HepG2 (cell line): ENCODE results near the gene MORN3. TPM values are rescaled to one million over a fixed set of nuclear protein-coding genes. Genes with fewer than 3 reads are reported as not detected.

Experiments
- CREM ChIP-seq, 2 experiments: sonication (generic) in 1 of 2; formaldehyde crosslinking in 1 of 2; IDR thresholded peaks; 2 replicates each; pipeline versions ENCODE4 v1.4.0 to v1.6.1; 2016 to 2020; ENCODE audit warnings: antibody characterized with exemption in 1 of 2, mild to moderate bottlenecking in 1 of 2, missing genetic modification reagents in 1 of 2
- CSRNP1 ChIP-seq: sonication (generic); formaldehyde crosslinking; IDR thresholded peaks from 2 replicates; pipeline ENCODE4 v1.8.1; 2023; ENCODE audit warnings: mild to moderate bottlenecking, missing genetic modification reagents
- ELK4 ChIP-seq: sonication (generic); formaldehyde crosslinking; IDR thresholded peaks from 2 replicates; pipeline ENCODE4 v1.9.0; 2021; ENCODE audit warnings: missing genetic modification reagents, borderline replicate concordance
- FOXA1 ChIP-seq, 2 experiments: fragments of 450-650 bp in 1 of 2; sonication (generic) in 1 of 2; formaldehyde crosslinking in 1 of 2; IDR thresholded peaks; 2 replicates each; pipeline versions ENCODE4 v1.4.0 to v1.6.1; 2016 to 2020; ENCODE audit warnings: missing genetic modification reagents in 1 of 2
- HMGXB4 ChIP-seq, 2 experiments: sonication (generic) in 1 of 2; formaldehyde crosslinking in 1 of 2; IDR thresholded peaks; 2 replicates each; pipeline versions ENCODE4 v1.4.0 to v1.6.1; 2018 to 2020; ENCODE audit warnings: missing genetic modification reagents in 2 of 2, borderline replicate concordance in 1 of 2, low read depth in 1 of 2, mild to moderate bottlenecking in 1 of 2, missing biosample characterization in 1 of 2
- HNF1B ChIP-seq: sonication (generic); formaldehyde crosslinking; IDR thresholded peaks from 2 replicates; pipeline ENCODE4 v1.5.1; 2020; ENCODE audit warnings: mild to moderate bottlenecking, moderate library complexity, missing genetic modification reagents
- NFYB ChIP-seq: sonication (generic); formaldehyde crosslinking; IDR thresholded peaks from 2 replicates; pipeline ENCODE4 v1.4.0; 2020; ENCODE audit warnings: missing genetic modification reagents
- RFXAP ChIP-seq: sonication (generic); formaldehyde crosslinking; IDR thresholded peaks from 2 replicates; pipeline ENCODE4 v1.4.0; 2020; ENCODE audit warnings: missing genetic modification reagents, borderline replicate concordance
- YEATS4 ChIP-seq: sonication (generic); formaldehyde crosslinking; IDR thresholded peaks from 2 replicates; pipeline ENCODE4 v1.4.0; 2020; ENCODE audit warnings: missing genetic modification reagents, borderline replicate concordance
- ZFY ChIP-seq: sonication (generic); formaldehyde crosslinking; IDR thresholded peaks from 2 replicates; pipeline ENCODE4 v1.4.0; 2020; ENCODE audit warnings: missing genetic modification reagents
- ZNF432 ChIP-seq: sonication (generic); formaldehyde crosslinking; IDR thresholded peaks from 2 replicates; pipeline ENCODE4 v1.5.0; 2020; ENCODE audit warnings: missing genetic modification reagents, mild to moderate bottlenecking, borderline replicate concordance
- polyA plus RNA-seq, 8 experiments: library from polyadenylated mRNA; depleted of rRNA in 3 of 8; stranded (reverse) in 7 of 8; unstranded in 1 of 8; fragments of >200 nt; fragmentation: Illumina TruSeq in 4 of 8; extraction: Trizol in 4 of 8; gene quantifications; 2 replicates each; pipeline versions ENCODE4 v1.2.1 to v1.2.3, GENCODE V29; 2011 to 2016; ENCODE audit warnings: low read depth in 4 of 8, missing spikeins in 1 of 8, mixed read lengths in 1 of 8; ENCODE audit not compliant: insufficient read depth in 1 of 8
- total RNA-seq, 5 experiments: library from RNA; depleted of rRNA; stranded (reverse); fragments of >200 nt; fragmentation: Illumina TruSeq; extraction: Trizol; gene quantifications; 2 replicates each; pipeline ENCODE4 v1.2.3, GENCODE V29; 2016; ENCODE audit warnings: low read depth in 1 of 5
- TF ChIP-seq, protein P1 (sequence below): sonication (generic); formaldehyde crosslinking; IDR thresholded peaks from 2 replicates; pipeline ENCODE4 v1.4.0; 2020; ENCODE audit warnings: mild to moderate bottlenecking, low read depth, missing genetic modification reagents
- TF ChIP-seq, protein P2 (sequence below): sonication (generic); formaldehyde crosslinking; IDR thresholded peaks from 2 replicates; pipeline ENCODE4 v1.5.0; 2020; ENCODE audit warnings: mild to moderate bottlenecking, missing genetic modification reagents, borderline replicate concordance

MORN3 gene
- total and polyA plus RNA-seq, 2 of the 13 experiments (the other 11 are each of a cell fraction or from before 2014, with no cell fraction given): 1.1 to 2.0 TPM

- TF ChIP-seq CSRNP1 (CRISPR knock-in tag) (no peak), YEATS4 (CRISPR knock-in tag) (peak; percentile 45; the same call in 1 of the 2 replicates), HNF1B (CRISPR knock-in tag) (0 out of 2 replicates have a peak, but pooled peaks have one; percentile 24), CREM (IDR thresholded peaks at IDR 0.05) (no peak; the same call in 1 of the 2 replicates), CREM (CRISPR knock-in tag; IDR thresholded peaks at IDR 0.05) (no peak), ZNF432 (no peak), RFXAP (CRISPR knock-in tag) (peak; percentile 38; the same call in 1 of the 2 replicates), ELK4 (CRISPR knock-in tag) (no peak), FOXA1 (IDR thresholded peaks at IDR 0.05) (no peak), FOXA1 (CRISPR knock-in tag; IDR thresholded peaks at IDR 0.05) (no peak), HMGXB4 (CRISPR knock-in tag; IDR thresholded peaks at IDR 0.05; ENCODE audit: borderline replicate concordance in 1 of 2, low read depth in 1 of 2) (peak in 1 of 2 experiments; percentile 26; a peak in 1 of 4 replicates), ZFY (CRISPR knock-in tag) (peak; percentile 62; the same call in 1 of the 2 replicates), NFYB (no peak; the same call in 1 of the 2 replicates)
- TF ChIP-seq, protein P1, sequence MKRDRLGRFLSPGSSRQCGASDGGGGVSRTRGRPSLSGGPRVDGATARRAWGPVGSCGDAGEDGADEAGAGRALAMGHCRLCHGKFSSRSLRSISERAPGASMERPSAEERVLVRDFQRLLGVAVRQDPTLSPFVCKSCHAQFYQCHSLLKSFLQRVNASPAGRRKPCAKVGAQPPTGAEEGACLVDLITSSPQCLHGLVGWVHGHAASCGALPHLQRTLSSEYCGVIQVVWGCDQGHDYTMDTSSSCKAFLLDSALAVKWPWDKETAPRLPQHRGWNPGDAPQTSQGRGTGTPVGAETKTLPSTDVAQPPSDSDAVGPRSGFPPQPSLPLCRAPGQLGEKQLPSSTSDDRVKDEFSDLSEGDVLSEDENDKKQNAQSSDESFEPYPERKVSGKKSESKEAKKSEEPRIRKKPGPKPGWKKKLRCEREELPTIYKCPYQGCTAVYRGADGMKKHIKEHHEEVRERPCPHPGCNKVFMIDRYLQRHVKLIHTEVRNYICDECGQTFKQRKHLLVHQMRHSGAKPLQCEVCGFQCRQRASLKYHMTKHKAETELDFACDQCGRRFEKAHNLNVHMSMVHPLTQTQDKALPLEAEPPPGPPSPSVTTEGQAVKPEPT: 0 out of 2 replicates have a peak, but pooled peaks have one; percentile 18
- TF ChIP-seq, protein P2, sequence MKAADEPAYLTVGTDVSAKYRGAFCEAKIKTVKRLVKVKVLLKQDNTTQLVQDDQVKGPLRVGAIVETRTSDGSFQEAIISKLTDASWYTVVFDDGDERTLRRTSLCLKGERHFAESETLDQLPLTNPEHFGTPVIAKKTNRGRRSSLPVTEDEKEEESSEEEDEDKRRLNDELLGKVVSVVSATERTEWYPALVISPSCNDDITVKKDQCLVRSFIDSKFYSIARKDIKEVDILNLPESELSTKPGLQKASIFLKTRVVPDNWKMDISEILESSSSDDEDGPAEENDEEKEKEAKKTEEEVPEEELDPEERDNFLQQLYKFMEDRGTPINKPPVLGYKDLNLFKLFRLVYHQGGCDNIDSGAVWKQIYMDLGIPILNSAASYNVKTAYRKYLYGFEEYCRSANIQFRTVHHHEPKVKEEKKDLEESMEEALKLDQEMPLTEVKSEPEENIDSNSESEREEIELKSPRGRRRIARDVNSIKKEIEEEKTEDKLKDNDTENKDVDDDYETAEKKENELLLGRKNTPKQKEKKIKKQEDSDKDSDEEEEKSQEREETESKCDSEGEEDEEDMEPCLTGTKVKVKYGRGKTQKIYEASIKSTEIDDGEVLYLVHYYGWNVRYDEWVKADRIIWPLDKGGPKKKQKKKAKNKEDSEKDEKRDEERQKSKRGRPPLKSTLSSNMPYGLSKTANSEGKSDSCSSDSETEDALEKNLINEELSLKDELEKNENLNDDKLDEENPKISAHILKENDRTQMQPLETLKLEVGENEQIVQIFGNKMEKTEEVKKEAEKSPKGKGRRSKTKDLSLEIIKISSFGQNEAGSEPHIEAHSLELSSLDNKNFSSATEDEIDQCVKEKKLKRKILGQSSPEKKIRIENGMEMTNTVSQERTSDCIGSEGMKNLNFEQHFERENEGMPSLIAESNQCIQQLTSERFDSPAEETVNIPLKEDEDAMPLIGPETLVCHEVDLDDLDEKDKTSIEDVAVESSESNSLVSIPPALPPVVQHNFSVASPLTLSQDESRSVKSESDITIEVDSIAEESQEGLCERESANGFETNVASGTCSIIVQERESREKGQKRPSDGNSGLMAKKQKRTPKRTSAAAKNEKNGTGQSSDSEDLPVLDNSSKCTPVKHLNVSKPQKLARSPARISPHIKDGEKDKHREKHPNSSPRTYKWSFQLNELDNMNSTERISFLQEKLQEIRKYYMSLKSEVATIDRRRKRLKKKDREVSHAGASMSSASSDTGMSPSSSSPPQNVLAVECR (CRISPR knock-in tag): peak; percentile 78
These were observed 43.2 kb upstream of the MORN3 start, which contains the start of gene TMEM120B (continued) for GRCh38 chr12:121712461-121713256.
